Stimulated activated CD4-positive, alpha-beta T cell treated with anti-CD3 and anti-CD28 coated beads, Interleukin-2, amount 100 ng/mL, for 24 hours (primary cell): ENCODE results near the gene SLFNL1.

Experiments used
- DNase-seq, 2 donors: peaks; one replicate each; pipeline ENCODE4 v3.0.0-alpha.2; 2020

Gene SLFNL1

DNA sequence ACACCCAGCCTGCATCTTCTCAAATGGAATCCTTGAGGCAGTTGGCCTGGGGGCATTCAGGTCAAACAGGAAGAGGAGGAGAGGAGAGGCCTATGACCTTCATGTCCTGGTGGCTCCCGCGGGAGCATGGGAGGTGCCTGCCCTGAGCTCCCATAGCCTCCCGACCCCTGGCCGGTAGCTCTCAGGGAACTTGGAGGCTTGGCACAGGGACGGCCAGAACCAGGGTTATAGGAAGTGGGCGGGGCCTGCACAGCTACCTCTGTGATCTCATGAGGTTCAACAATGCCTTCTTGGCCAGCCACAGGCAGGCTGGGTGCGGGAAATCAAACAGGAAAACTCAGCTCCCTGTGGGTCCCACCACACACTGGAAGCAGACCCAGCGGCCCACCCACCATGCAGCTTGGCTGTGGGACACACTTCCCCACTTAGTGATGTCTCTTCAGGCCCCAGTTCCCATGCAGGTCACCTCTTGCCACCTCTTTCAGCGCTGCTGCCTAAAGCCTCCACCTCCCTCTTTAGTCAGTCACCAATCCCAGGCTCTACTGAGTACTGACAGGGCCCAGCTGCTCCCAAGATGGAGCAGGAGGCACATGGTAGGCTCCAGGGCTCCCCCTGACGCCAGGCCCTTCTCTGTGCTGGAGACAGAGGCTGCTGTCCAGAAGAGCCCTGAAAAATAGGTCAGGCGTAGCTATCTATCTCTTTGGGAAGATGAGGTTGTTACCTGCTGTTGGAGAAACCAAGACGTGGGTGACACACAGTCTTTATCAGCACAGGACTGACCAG is at the start of gene SLFNL1:
Gene SLFNL1 (minus strand): TSS at position 200 of the 783 bp plus-strand sequence. CDS start 1,065 bp downstream, outside the sequence.
- no peak for DNase-seq

GRCh38 chr1:41056907-41057306 is 35.4 kb upstream of the SLFNL1 start:
- no peak for DNase-seq

- DNase-seq, result no peak
These were observed 31.8 kb upstream of the SLFNL1 start for GRCh38 chr1:41053316-41053715.

DNA sequence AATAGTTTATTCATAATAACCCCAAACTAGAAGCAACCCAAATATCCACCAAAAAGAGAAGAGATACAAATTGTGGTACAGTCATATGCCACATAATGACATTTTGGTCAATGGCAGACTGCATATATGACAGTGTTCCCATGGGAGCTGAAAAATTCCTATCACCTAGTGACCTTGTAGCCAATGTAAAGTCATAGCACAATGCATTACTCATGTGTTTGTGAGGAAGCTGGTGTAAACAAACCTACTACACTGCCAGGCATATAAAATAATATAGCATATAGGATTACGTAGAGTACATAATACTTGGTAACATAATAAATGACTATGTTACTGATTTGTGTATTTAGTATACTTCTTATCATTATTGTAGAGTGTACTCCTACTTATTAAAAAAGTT is 29.5 kb upstream of the SLFNL1 start:
- DNase-seq, result no peak

DNA sequence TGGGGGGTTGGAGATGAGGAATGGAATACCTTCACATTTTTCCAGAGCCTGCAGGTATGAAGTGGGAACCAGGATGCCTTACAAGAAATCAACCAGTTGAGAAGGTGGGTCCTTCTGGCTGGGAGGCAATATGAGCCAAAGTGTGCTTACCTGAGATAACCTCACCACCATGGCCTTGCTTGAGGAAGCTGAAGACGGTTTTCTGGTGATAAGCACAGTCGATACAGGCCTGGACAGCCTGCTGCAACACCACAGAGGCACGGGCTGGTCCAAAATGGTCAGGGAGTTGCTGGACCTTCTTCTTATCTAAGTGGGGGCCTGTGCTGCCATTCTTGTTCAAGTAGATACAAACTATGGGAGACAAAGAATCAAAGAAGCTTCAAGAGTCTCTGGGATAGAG is 27.0 kb upstream of the SLFNL1 start:
- DNase-seq, result no peak

- no peak for DNase-seq
These were observed 24.8 kb upstream of the SLFNL1 start for GRCh38 chr1:41046347-41046775.

- DNase-seq, result no peak
These were observed 24.2 kb upstream of the SLFNL1 start for GRCh38 chr1:41045740-41046139.

GRCh38 chr1:41044187-41044586 is 22.7 kb upstream of the SLFNL1 start:
- no peak for DNase-seq

DNA sequence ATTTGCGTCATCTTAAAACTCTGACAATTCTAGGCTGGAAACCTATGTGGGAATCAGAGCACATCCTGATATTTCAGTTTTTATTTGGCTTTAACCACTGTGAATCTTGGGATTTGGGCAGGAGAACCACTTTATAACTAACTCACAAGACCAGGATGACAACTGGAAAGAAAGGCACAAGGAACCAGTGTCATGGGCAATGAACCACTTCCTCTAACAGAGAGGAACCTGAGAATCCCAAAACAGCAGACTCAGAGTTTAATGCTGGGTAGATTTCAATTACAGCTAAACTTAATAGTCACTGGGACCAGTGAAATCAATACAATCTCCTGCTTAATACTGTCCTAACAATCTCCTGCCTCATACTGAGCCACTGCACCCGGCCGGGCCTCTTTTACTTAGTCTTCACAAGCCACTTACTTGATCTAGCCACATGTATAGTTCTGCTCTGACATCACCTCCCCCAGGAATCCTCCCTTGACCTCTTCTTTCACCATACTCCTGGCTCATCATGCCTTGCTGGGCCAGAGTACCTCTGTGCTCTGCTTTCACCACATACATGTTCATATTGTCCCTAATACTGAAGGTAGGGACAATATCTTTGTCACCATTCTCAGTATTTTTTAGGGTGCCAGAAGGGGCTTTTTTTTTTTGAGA is 20.2 kb upstream of the SLFNL1 start:
- DNase-seq, result no peak

DNA sequence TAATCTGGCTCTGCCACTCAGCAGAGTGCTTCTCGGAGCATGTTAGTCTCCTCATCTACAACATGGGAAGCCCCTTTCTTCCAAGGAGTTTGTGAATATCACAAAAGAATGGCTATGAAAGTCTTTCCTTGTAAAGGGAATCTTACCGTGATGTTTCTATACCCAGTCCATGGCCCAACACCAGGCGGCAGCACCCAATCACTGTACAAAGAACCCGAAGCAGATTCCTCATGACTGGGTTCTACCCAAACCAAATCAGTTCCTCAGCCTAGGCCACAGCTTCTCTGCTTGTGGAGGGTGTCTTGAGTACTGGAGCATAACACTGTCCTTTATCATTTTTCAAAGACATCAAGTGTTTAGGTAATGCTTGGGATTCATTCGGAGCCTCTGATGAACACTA is 16.6 kb upstream of the SLFNL1 start:
- no peak for DNase-seq

DNA sequence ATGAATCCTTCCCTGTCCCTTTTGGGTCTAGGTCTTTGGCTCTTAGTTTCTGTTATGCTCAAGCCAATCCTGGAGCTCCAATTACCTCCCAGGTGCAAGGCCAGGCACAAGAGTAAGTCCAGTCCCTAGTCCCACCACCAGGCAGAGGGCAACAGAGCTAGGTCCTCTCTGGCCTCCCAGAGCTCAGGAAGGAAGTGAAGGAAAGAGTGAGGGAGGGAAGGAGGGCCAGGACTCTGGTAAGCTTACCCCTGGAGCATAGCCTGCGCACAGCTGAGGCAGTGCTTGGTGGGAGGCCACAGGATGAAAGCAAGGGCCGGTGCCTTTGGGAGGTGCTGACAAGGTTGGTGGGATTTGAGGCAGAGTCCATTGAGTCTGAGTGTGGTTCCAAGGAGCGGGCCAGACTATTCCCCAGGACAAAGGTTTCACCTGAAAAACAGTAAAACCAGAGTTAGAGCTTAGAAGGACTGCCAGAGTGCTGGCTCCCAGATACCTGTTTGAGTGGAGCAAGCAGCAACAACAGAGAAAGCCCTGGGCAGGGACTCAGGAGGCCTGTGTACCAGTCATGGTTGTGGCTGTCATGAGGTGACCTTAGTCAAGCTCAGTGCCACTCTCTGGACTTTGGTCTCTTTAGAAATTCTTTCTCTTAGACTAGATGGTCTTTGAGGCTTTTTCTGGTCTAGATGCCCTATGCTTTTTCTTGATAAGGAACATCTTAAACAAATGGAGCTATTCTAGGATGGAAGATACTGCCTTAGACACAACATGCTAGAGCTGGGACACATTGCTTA is 15.8 kb upstream of the SLFNL1 start:
- no peak for DNase-seq

GRCh38 chr1:41033272-41033671 is 11.7 kb upstream of the SLFNL1 start:
- DNase-seq, result no peak

DNA sequence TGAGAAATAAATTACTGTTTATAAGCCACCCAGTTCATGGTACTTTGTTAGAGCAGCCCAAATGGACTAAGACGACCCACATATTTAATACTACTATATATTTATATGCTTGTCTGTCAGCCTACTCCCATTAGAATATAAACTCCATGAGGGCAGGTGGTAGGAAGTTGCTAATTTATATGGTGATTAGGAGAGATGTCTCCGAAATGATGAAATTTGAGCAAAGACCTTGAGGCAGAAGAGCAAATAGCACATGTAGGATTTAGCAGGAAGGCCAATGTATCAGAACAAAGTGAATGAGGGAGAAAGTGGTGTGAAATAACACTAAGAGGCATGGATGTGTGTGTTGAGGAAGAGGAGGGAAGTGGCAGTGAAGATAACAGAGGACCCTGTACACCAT is 10.6 kb upstream of the SLFNL1 start:
- DNase-seq, result no peak

GRCh38 chr1:41030872-41031616 is 9.5 kb upstream of the SLFNL1 start:
- DNase-seq, result no peak

DNA sequence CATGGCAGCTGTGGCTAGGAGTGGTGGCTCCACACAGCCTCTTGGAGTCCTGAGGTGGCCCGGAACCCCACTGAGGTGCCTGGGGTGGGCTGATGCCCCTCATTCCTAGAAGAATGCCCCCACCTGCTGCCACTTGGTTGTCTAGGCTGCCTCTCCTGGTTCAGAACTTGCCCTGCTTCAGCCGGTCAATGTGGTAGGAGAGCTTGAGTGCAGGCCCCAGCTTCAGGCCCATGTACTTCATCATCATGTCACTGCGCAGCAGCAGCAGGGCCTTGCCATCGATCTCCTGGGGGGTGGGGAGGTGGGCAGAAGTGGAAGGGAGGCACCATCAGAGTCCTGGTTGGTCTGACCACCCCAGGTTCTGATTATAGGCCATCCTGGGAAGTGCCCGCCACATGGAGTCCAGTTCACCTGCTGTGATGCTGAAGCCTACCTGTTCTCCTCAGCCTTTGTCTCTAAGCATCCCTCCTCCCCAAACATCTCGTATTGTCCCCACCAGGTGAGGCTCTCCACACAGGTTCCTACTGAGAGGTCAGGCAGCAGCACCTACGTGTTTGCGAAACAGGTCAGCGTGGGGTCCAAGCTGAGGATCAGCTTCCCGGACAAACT is 6.6 kb upstream of the SLFNL1 start:
- DNase-seq, result no peak

DNA sequence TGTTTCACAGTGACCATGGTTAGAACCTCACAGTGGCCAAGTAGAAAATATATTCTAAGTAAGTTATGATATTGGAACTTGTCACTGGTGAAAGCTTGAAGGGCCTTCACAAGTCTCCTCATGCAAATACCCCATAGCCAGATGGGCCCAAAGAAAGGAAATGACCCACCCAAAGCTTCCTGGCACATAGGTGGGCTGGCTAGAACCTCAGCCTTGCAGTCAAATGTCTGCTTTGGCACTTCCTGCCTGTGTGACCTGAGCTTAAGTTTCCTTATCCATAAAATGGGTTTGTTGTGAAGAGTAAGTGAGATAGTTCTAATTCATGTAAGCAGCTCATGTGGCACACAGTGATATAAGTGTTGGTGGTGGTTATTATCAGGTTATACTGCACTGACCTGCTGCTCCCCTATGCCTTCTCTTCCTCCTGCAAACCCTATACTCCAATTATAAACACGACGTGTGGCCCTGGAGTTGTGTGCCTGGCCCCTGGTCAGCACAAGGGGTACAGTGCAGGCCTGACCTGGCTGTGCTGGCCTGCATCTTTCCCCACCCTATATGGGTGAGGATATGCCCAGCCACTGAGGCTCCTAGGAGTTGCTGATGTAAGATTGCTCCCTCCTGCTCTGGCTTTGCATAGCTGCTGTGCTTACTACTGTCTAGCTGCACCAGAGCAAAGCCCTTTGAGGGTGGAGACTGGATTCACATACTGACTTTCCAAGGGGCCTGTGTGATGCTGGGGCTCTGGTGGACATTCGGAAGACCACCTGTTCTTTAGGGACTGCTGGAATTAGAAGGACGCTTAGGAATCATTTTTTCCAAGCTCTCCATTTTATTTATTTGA is 4.7 kb upstream of the SLFNL1 start:
- no peak for DNase-seq

DNA sequence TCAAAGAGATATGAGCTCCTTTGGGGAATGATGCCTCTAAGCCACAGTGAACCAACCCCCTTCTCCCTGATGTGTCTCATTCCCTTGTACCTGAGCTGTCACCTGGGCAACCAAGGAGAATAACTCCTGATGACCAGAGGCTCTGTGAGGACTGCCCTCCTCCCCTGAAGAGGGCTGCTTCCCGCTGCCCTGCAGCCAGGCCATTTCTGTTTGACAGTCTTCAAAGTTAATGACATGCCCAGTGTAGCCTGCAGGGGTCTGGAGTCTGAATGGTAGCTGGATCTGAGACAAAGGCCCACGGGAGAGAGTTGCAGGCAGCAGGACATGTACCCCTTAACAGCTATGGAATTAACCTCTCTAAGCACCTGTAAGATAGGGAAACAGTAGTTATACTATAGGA is 3.4 kb upstream of the SLFNL1 start:
- no peak for DNase-seq

DNA sequence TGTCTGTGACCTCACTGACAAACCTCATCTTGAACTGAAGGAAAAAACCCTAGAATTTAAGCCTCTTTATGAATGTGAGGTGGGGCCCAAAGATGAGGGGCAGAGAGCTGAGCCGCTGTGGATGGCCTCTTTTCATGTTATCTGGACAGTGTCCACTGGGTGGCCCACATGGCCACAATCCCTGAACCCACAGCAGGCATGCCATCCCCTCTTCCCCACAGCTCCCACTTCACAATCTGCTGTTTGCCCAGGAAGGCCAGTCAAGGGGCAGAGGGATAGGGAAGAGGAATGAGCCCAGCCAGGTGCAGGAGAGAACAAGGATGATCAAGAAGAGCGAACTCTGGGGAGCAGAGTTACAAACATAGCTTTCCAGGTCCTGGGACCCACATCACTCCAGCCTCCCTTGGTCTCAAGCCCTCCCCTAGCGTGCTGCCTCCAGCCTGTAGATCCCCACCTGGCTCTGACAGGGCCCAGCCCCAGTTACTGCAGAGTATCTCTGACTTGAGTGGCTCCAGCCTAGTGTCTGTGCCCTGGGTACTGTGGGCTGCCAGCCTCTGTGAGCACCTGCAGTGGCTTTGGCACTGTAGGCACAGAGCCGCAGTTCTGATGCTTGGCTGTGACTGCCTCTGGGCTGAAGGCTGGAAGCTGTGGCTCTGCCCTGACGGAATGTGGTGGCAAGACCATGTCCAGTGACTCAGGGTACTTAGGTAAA is 1.9 kb upstream of the SLFNL1 start:
- DNase-seq, result no peak

DNA sequence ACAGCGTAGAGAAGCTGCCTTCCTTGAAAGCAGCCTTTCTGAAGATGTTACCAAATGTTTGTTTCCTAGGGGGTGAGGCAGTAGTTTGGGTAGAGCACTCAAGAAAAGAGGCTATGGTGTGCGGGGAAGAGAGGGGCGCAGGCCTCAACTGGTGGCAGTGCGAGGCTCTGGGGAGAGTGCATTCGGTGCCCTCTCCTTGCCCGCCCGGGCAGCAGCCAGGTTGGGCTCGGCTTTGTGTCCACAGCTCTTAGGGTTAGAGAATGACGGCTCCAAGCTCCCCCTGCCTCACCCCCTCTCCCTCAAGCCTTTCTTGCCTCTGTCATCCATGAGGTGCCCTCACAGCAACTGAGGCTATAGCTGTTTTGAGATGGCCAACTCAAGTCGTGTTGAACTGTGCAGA is 899 bp upstream of the SLFNL1 start:
- no peak for DNase-seq

DNA sequence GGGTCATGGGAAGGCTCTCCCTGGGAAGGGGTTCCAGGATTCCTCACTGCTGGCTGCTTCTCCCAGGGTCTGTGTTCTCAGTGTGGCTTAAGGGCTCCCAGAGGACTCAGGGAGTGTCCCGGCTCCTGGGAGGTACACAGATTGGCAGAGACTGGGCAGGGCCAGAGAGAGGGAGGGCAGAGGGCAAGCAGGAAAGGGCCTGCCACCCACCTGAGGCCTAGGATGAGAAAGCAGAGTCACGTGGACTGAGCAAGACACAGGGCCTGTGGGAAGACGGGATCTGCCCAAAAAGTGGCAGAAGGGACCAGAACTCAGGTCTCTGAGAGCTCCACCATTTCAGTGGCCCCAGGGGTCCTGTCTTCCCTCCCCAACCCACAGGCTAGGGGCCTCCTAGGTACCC is 871 bp downstream of the SLFNL1 start:
- no peak for DNase-seq

DNA sequence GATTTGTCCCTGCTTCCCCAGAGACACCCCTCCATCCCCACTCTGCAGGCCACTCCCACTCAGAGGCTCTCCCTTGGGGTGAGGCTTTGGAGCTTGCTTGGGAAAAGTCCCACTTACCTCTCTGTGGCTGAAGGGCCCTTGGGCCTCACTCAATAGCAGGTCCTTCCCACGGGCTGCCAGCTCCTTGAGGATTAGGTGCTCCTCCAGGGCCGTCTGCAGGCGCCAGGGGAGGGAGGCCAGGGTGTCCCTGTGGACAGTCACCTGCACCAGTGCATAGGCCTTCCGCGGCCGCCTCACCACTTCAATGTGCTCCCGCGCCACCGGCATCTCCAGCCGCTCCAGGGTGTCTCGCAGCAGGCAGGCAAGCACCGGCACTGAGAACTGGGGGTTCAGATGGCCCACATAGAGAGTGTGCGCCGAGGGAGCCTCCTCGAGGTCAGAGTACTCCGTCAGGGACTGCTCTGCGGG is 1.4 kb downstream of the SLFNL1 start:
- DNase-seq, result no peak
